Uterus (tissue), 4 donors: Measurements from ENCODE around the gene OPCML. TPM values are rescaled to one million over a fixed set of nuclear protein-coding genes. Genes with fewer than 3 reads are reported as not detected.
A peak's percentile ranks its signal among the peaks of the same experiment; 100 is the strongest.

Experiments
- DNase-seq, 2 donors: peaks; one replicate each; pipeline ENCODE4 v3.0.0-alpha.2; 2019 to 2020
- H3K27ac ChIP-seq, 2 donors: fragments of 200-600 bp; sonication (generic); 1 replicate in 1 of 2; 2 replicates in 1 of 2; pipeline ENCODE4 v1.5.1; 2016 to 2018
- H3K27me3 ChIP-seq, 2 donors: fragments of 200-600 bp; sonication (generic); one replicate each; pipeline ENCODE4 v1.5.1; 2018 to 2019; ENCODE audit warnings: control low read depth in 1 of 2
- H3K36me3 ChIP-seq, 2 donors: fragments of 200-600 bp; sonication (generic); one replicate each; pipeline ENCODE4 v1.5.1; 2019; ENCODE audit warnings: control low read depth in 1 of 2
- H3K4me1 ChIP-seq, 2 donors: fragments of 200-600 bp; sonication (generic); one replicate each; pipeline ENCODE4 v1.5.1; 2018 to 2019; ENCODE audit warnings: control low read depth in 1 of 2
- H3K4me3 ChIP-seq, 2 donors: fragments of 200-600 bp; sonication (generic); 1 replicate in 1 of 2; 2 replicates in 1 of 2; pipeline ENCODE4 v1.5.1; 2018 to 2019; ENCODE audit warnings: mild to moderate bottlenecking in 1 of 2
- H3K9me3 ChIP-seq, 2 donors: fragments of 200-600 bp; sonication (generic); one replicate each; pipeline ENCODE4 v1.5.1; 2019; ENCODE audit warnings: control low read depth in 1 of 2
- POLR2A ChIP-seq, 2 donors: fragments of 450-650 bp; IDR thresholded peaks; one replicate each; pipeline ENCODE4 v1.6.1; 2016; ENCODE audit warnings: antibody characterized with exemption in 2 of 2, mild to moderate bottlenecking in 1 of 2, moderate library complexity in 1 of 2
- intact Hi-C: fragments of 100-400 bp; cut with DNase I; formaldehyde crosslinking; loops from one replicate; pipeline ENCODE4 v1.15.1; 2023; ENCODE audit warnings: low total_unique reads
- total RNA-seq, 4 donors: library from RNA; depleted of rRNA in 3 of 4; stranded (reverse); fragments of >200 nt in 3 of 4; gene quantifications; one replicate each; pipeline versions ENCODE4 v1.1.0 to v1.2.4, GENCODE V29; 2014 to 2023
- TF ChIP-seq, protein P1 (sequence below), 4 experiments: fragments of 200-600 bp in 2 of 4; fragments of 450-650 bp in 2 of 4; sonication (generic) in 2 of 4; IDR thresholded peaks; one replicate each; pipeline ENCODE4 v1.5.1; 2016 to 2019; ENCODE audit warnings: antibody characterized with exemption in 4 of 4, mild to moderate bottlenecking in 2 of 4, moderate library complexity in 1 of 4
- donor health status: DM: yes; HTN: yes; CAD: no.

OPCML gene
- total RNA-seq, 4 donors from 2014 or later = under 0.01 to 3.9 (median 1.7) TPM

DNA sequence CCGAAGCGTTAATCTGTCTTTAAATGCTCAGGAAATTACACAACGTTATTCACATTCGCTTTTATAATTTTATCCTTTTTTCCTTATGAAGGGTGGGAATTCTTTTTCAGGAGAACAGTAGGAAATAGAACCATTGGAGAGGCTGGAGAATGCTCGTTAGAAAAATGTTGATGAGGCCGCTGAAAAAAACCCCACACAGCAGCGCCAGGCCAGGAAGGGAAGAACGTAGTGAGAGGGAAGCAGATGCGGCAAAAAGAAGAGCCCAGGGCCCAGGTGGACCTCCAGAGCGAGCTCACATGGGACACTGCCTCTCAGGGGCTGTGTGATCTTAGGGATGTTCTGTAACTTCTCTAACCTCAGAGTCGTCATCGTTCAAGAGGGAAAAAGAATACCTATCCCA lies 691.6 kb downstream of the OPCML start:
- Histone ChIP-seq H3K9me3 (no peaks in the 10 kb centered on the region), H3K4me3 (no peak overlapping the region), H3K36me3 (no peaks in the 10 kb centered on the region), H3K27me3 (no peaks in the 10 kb centered on the region), H3K27ac (no peak overlapping the region), H3K4me1 (no peaks in the 10 kb centered on the region)
- TF ChIP-seq, protein P1, sequence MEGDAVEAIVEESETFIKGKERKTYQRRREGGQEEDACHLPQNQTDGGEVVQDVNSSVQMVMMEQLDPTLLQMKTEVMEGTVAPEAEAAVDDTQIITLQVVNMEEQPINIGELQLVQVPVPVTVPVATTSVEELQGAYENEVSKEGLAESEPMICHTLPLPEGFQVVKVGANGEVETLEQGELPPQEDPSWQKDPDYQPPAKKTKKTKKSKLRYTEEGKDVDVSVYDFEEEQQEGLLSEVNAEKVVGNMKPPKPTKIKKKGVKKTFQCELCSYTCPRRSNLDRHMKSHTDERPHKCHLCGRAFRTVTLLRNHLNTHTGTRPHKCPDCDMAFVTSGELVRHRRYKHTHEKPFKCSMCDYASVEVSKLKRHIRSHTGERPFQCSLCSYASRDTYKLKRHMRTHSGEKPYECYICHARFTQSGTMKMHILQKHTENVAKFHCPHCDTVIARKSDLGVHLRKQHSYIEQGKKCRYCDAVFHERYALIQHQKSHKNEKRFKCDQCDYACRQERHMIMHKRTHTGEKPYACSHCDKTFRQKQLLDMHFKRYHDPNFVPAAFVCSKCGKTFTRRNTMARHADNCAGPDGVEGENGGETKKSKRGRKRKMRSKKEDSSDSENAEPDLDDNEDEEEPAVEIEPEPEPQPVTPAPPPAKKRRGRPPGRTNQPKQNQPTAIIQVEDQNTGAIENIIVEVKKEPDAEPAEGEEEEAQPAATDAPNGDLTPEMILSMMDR (IDR thresholded peaks at IDR 0.05) = no peak
- no peak for TF ChIP-seq POLR2A (IDR thresholded peaks at IDR 0.05)
- intact Hi-C loops = no loop called here
- DNase-seq = no peak

DNA sequence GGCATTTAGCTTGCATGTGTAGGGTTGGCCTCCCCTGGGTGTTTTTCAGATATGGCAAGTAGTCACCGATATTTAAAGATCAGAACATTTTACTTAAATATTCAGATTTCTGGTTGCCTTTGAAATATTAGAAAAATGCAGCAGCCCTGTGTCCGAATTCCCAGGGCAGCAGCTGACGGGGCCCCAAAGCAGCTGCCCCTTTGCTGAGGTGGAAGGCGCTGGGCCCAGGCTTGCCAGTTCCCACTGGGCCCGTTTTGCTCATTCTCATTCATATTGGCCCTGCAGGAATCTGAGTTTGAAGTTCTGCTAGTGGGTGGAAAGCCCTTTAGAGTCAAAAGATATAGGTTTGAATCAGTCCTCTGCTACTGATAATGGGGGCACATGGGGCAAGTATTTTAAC lies 692.1 kb downstream of the OPCML start:
- H3K36me3 ChIP-seq = no peaks in the 10 kb centered on the region
- DNase-seq = no peak
- no peaks in the 10 kb centered on the region for H3K4me1 ChIP-seq
- H3K27ac ChIP-seq = no peak overlapping the region
- H3K27me3 ChIP-seq = no peaks in the 10 kb centered on the region
- no peak for TF ChIP-seq POLR2A (IDR thresholded peaks at IDR 0.05)
- TF ChIP-seq, protein P1 (IDR thresholded peaks at IDR 0.05) = no peak
- intact Hi-C loops = no loop called here
- H3K9me3 ChIP-seq = no peaks in the 10 kb centered on the region
- no peak overlapping the region for H3K4me3 ChIP-seq

DNA sequence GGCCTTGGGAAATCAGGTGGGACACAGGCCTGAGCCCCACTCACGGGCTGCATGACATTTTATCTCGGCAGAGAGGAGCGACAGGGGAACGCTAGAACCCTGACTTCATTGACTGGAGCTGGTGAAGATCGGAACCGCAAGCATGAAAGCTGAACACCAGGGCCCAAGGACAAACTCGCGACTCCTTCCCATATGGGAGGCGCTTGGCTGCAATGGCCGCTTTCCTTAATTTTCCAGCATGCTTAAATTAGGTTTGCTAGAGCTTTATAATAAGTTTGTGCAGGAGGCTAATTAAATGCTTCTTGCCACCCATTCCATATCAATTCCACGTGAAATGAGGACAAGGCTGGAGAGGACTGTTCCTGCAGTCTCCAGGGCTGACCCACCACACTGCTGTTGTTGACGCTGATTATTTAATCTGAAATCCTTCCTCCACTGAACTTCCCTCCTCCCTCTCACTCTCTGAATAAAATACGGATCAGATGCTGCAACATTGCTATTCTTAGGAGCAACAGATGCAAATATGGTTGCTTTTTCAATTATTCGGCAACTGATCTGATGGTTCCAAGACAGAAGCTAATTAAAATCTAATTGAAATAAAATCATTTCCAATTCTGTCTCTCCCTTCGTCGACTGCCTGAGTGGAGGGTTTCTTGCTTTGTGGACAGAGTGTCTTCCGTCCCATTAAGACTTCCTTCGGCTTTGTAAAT lies 692.9 kb downstream of the OPCML start:
- Histone ChIP-seq H3K9me3 (no peaks in the 10 kb centered on the region), H3K36me3 (no peaks in the 10 kb centered on the region), H3K4me3 (no peak overlapping the region), H3K27ac (no peak overlapping the region), H3K27me3 (no peaks in the 10 kb centered on the region), H3K4me1 (no peaks in the 10 kb centered on the region)
- no peak for DNase-seq
- intact Hi-C loops = no loop called here
- TF ChIP-seq, protein P1 (IDR thresholded peaks at IDR 0.05) = no peak
- TF ChIP-seq POLR2A (IDR thresholded peaks at IDR 0.05) = no peak

DNA sequence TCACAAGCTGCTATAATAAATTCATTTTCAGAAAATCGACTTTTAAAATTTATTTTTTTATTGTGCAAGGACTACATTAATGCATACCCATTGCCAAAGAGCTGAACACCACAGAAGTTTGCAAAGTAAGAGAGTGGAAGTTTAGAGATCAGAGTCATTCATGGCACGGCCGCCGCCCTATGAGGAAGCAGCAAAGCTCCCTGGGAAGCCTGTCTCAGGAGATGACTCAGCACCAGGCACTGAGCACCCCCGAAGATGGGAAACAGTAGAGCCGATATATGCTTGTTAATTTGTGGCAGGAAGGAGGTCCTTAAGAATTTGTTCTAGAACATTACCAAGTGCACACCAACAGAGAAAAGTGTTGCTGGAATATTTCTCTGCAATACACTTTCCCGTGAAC lies 693.7 kb downstream of the OPCML start:
- TF ChIP-seq, protein P1 (IDR thresholded peaks at IDR 0.05) = no peak
- no peak for TF ChIP-seq POLR2A (IDR thresholded peaks at IDR 0.05)
- H3K9me3 ChIP-seq = no peaks in the 10 kb centered on the region
- DNase-seq = peak in 1 of 2 donors; percentile 17
- H3K4me3 ChIP-seq = no peak overlapping the region
- no peak overlapping the region for H3K27ac ChIP-seq
- H3K27me3 ChIP-seq = no peaks in the 10 kb centered on the region
- no peaks in the 10 kb centered on the region for H3K4me1 ChIP-seq
- intact Hi-C loops = no loop called here
- H3K36me3 ChIP-seq = no peaks in the 10 kb centered on the region

DNA sequence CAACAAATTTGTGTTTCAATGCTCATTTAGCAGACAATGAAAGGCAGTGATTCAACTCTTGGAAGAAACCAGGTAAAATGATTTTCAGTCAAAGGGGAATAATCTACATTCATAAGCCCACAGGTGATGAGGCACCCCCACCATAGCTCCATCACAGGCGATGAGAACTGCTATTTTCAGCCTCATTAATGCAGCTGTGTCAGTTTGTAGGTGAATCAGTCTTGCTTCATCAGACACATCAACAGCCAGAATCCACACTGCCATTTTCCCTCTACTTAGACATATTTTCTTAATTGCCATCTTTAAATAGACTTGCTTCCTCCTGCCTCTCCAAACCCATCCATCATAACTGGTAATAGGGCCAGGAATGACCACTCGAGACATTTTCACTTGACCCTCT lies 701.0 kb downstream of the OPCML start:
- no peak overlapping the region for H3K27ac ChIP-seq
- intact Hi-C loops = no loop called here
- H3K4me1 ChIP-seq = no peaks in the 10 kb centered on the region
- no peak overlapping the region for H3K4me3 ChIP-seq
- no peaks in the 10 kb centered on the region for H3K27me3 ChIP-seq
- no peaks in the 10 kb centered on the region for H3K9me3 ChIP-seq
- DNase-seq = no peak
- no peaks in the 10 kb centered on the region for H3K36me3 ChIP-seq
- TF ChIP-seq, protein P1 (IDR thresholded peaks at IDR 0.05) = no peak
- TF ChIP-seq POLR2A (IDR thresholded peaks at IDR 0.05) = no peak
